ENCODE data around the gene KMT2D. TPM values are rescaled to one million over a fixed set of nuclear protein-coding genes. Genes with fewer than 3 reads are reported as not detected.
A peak's percentile ranks its signal among the peaks of the same experiment; 100 is the strongest.

KMT2D gene
- total and polyA plus RNA-seq, 2 experiments from 2014 or later, result 17.6 to 120 TPM

GRCh38 chr12:49068879-49069506, 8.4 kb upstream of the KMT2D start:
- no peak overlapping the region for H3K27ac ChIP-seq (ENCODE audit: low read depth)
- H3K4me3 Mint-ChIP-seq, result peak overlapping the region; percentile 87
- peaks cover 12% of the 10 kb centered on the region for H3K4me1 Mint-ChIP-seq
- peak overlapping the region; percentile 89 for H3K4me2 ChIP-seq
- TF ChIP-seq ZNF462 (CRISPR knock-in tag; IDR thresholded peaks at IDR 0.05) (no peak), NANOG (IDR thresholded peaks at IDR 0.05; ENCODE audit: borderline replicate concordance) (no peak), CTCF (conservative IDR thresholded peaks at IDR 0.05; ENCODE audit: low read depth in 2 of 2) (no peak), STAT1 (IDR thresholded peaks at IDR 0.05; ENCODE audit: unreplicated experiment) (no peak), ZNF331 (CRISPR knock-in tag; IDR thresholded peaks at IDR 0.05; ENCODE audit: low read depth) (no peak), REST (IDR thresholded peaks at IDR 0.05; ENCODE audit: unreplicated experiment) (no peak), ETS1 (IDR thresholded peaks at IDR 0.05) (no peak), EZH2 (IDR thresholded peaks at IDR 0.05; ENCODE audit: low read depth, unreplicated experiment) (no peak), ZNF114 (CRISPR knock-in tag; IDR thresholded peaks at IDR 0.05) (no peak), JUNB (IDR thresholded peaks at IDR 0.05; ENCODE audit: unreplicated experiment) (no peak), POLR2AphosphoS5 (IDR thresholded peaks at IDR 0.05; ENCODE audit: low read depth) (no peak), CREB1 (CRISPR knock-in tag; IDR thresholded peaks at IDR 0.05; ENCODE audit: low read depth) (no peak), EZH2phosphoT487 (IDR thresholded peaks at IDR 0.05; ENCODE audit: unreplicated experiment) (no peak)
- H3K27me3 Mint-ChIP-seq (ENCODE audit: insufficient read depth, low read depth, poor library complexity), result peaks cover 14% of the 10 kb centered on the region
- H3K36me3 ChIP-seq (ENCODE audit: insufficient read depth), result no peaks in the 10 kb centered on the region
- H3K36me3 Mint-ChIP-seq (ENCODE audit: low read depth), result 0 out of 3 replicates have a peak, but pooled peaks cover 4% of the 10 kb centered on the region
- peak overlapping the region; percentile 90 for H2AFZ ChIP-seq
- no peaks in the 10 kb centered on the region for H3K79me2 ChIP-seq (replicated peaks; ENCODE audit: insufficient read depth)
- ATAC-seq (no peak; the same call in 2 of the 3 replicates), DNase-seq (ENCODE audit: low spot score) (no peak)
- peaks cover 10% of the 10 kb centered on the region; the same call in 1 of the 2 replicates for H3K4me1 ChIP-seq (ENCODE audit: insufficient read depth)
- H3F3A ChIP-seq (replicated peaks; ENCODE audit: low read depth), result peaks cover 5% of the 10 kb centered on the region; the same call in 1 of the 2 replicates
- 0 out of 2 replicates have a peak overlapping the region, but pooled peaks have one; percentile 4 for H3K27ac Mint-ChIP-seq
- no peaks in the 10 kb centered on the region; the same call in 2 of the 3 replicates for H3K9me3 Mint-ChIP-seq
- peak overlapping the region; percentile 94 for H3K4me3 ChIP-seq
- peaks cover 7% of the 10 kb centered on the region for H3K27me3 ChIP-seq (ENCODE audit: insufficient read depth)
- no peaks in the 10 kb centered on the region for H4K20me1 ChIP-seq (replicated peaks; ENCODE audit: insufficient read depth)
- no peaks in the 10 kb centered on the region for H3K9me2 ChIP-seq (ENCODE audit: insufficient read depth)

Measured in GM23338 (cell line).